Measurements from ENCODE around the gene CYTH1.

Gene CYTH1

DNA sequence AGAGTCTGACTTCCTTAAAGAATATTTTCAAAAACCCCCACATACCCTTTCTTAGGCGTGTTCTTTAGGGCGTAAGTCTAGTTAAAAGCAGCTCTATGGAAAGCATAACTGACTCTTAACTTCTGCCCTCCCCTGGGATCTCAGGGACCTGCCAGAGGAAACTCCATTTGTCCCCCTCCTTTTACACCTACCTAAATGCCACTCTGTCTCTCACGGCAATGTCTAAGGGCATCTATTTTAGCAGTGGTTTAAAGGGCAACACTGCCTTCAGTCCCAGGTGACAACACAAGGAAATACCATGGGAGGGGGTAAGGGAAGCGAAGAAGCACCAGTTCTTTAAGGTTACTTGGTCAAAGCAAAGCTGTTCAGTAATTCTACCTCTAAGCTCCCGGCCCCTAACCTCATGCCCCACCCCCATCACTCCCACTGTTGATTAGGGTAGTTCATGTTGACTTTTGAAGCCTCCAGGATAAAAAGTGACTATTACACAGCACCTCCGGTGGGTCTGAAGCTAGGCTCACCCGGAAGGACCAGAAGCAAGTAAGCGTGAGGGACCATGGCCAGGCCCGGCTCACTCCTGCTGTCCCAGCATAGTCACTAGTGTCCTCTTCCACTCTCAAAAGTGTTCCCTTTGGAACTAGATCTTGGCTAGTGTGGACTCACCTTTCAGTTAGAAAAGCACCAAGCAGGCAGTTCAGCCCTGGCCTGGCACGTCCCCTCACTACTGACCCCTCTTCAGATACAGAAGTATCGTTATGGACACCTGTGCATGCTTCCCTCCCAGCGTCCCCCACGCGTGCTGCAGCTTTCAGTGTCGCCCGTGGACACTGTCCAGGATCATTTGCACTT is 47.1 kb downstream of the CYTH1 start:
- no peak for DNase-seq (ENCODE audit: low read depth)

GRCh38 chr17:78732354-78732753 is 49.7 kb downstream of the CYTH1 start:
- no peak for DNase-seq (ENCODE audit: low read depth)

GRCh38 chr17:78731904-78732303 is 50.2 kb downstream of the CYTH1 start:
- DNase-seq (ENCODE audit: low read depth) = no peak

- no peak for DNase-seq (ENCODE audit: low read depth)
These were observed 52.4 kb downstream of the CYTH1 start for GRCh38 chr17:78729641-78730040.

DNA sequence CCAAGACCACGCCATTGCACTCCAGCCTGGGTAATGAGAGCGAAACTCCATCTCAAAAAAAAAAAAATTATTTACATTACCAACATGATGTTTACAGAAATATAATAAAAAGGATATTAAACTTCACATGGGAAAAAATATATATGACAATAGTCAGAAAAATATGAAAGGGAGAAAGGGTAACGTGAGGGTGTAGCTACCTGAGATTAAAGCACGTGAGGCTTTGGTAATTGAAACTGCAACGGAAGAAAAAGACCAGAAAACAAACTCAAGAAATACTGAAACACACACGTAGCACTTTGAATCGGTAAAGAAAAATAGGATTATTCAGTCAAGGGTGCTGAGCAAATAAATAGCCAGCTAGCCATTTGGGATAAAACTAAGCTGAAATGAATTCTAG is 53.6 kb downstream of the CYTH1 start:
- no peak for DNase-seq (ENCODE audit: low read depth)

- DNase-seq (ENCODE audit: low read depth) = no peak
These were observed 54.4 kb downstream of the CYTH1 start for GRCh38 chr17:78727476-78728229.

GRCh38 chr17:78727057-78727456 is 55.0 kb downstream of the CYTH1 start:
- no peak for DNase-seq (ENCODE audit: low read depth)

DNA sequence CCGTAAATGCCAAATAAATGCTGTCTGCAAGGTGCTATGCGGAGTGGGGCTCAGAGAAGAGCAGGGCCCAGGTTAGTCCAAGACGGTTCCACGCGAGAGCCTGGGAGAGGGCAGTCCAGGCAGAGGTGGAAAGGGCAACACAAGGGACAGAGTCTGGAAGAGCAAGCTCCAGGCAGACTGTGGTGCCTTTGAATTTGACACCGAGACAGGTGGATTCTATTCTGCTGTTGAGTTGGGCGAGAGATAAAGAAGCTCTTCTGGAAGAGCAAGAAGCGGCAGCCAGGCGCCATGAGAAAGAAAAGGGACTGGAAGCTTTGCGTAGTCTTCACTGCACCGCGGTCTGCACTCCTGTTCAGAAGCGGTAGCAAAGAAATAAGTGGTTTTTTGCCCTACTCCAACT is 55.6 kb downstream of the CYTH1 start:
- no peak for DNase-seq (ENCODE audit: low read depth)

DNA sequence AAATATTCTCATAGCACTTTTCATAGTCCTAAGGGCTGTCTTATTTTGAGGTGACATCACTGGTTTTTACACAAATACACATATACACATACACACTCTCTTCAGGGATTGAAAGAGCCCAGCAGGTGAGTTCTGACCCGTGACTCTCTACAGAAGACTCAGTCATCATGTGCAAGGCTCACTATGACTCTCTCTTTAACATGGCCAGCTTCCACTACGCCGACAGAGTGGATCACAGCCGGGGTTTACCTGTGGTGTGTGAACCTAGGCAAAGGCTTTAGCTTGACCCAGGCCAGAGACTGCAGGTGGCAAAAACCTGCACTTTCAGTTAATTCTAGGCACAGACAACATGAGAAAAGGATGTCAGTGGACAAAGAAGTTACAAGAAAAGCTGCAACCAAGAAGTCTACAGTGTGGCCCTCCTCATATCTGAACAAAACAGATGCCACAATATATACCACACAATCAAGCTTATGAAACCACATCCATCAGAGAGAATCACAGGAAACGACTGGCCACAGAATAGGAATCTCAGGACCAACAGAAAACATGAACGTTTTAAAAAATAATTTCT is 56.5 kb downstream of the CYTH1 start:
- DNase-seq (ENCODE audit: low read depth) = no peak

GRCh38 chr17:78724999-78725398 is 57.1 kb downstream of the CYTH1 start:
- DNase-seq (ENCODE audit: low read depth) = no peak

GRCh38 chr17:78724544-78724943 is 57.5 kb downstream of the CYTH1 start:
- no peak for DNase-seq (ENCODE audit: low read depth)

DNA sequence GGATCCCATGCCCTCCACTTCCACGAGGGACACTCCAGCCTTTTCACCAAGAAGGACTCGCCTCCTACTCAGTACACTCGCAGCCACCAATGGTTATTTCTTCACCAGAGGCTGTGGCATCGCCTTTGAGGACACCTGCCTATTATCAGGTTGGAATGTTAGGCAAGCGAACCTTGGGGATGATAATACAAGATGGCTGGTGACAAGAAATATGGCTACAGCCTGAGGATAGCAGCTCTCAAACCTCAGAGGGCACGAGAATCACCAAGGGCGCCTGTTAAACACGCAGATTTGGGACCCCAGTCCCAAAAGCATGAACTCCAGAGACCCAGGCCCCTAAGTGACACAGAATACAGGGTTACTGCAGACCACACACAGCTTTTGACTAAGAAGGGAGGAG is 58.1 kb downstream of the CYTH1 start:
- no peak for DNase-seq (ENCODE audit: low read depth)

DNA sequence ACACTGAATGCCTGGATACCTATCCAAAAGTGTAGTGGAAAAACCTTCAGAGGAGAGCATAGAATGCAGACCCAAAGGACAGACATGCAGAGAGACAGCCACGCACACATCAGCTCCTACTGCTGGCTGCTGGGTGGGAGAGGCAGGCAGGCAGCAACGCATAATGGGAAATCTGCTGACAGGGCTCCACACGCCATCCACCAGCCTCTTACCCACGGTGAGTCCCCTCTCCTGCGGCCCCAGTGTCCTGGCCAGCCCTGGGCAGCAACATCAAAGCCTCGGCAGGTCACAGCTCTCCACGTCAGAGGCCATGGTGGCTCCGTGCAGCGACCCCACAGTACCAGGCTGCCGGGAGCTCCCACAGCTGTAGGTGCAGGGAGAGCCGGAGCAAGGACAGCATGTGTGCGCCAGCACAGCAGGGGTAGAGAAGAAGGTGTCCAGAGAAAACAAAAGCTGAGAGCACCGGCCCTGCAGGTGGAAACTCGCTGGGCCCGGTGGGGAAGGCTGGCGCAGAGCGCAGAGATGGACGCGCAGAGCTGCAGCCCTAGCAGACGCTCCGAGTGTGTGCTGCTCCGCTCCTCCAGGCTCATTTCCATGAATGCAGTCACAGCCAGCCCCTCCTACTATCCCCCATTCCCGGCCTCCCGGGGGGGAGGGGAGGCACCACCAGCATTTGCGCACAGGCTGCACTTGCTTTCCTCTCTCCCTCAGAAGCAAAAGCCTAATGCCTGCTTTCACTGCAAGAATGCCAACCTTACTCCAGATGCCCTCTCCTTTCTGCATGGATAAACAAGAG is 58.9 kb downstream of the CYTH1 start:
- no peak for DNase-seq (ENCODE audit: low read depth)

- no peak for DNase-seq (ENCODE audit: low read depth)
These were observed 59.8 kb downstream of the CYTH1 start for GRCh38 chr17:78722246-78722761.

- no peak for DNase-seq (ENCODE audit: low read depth)
These were observed 62.3 kb downstream of the CYTH1 start for GRCh38 chr17:78719630-78720298.

DNA sequence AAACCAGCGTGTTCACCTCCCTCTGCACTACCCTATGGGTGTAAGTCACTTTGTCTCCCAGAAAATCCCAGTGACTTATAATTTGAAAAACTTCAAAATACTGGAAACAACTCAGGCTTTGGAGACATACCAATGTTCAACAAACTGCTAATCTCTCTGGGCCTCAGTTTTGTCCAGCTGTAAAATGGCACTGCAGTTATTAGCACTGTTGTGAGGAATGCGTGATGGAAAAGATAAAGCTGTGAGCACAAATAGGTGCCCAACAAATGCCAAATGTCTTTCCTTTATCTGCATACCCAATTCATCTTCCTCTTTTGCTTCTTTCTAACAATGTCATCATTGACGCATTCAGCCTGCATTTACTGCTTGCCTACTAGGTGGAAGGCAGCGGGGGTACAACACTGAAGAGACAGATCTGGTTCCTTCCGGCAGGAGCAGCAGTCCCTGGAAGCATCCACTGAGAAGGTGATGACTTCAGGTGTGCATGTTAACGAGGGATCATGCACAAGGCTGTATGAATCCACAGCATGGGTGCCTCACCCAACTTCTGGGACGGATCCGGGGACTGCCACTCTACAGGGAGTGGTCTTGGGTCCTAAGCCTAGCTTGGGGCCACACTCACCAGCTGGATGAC is 63.4 kb downstream of the CYTH1 start:
- DNase-seq (ENCODE audit: low read depth) = no peak

- no peak for DNase-seq (ENCODE audit: low read depth)
These were observed 64.6 kb downstream of the CYTH1 start for GRCh38 chr17:78717431-78717980.

DNA sequence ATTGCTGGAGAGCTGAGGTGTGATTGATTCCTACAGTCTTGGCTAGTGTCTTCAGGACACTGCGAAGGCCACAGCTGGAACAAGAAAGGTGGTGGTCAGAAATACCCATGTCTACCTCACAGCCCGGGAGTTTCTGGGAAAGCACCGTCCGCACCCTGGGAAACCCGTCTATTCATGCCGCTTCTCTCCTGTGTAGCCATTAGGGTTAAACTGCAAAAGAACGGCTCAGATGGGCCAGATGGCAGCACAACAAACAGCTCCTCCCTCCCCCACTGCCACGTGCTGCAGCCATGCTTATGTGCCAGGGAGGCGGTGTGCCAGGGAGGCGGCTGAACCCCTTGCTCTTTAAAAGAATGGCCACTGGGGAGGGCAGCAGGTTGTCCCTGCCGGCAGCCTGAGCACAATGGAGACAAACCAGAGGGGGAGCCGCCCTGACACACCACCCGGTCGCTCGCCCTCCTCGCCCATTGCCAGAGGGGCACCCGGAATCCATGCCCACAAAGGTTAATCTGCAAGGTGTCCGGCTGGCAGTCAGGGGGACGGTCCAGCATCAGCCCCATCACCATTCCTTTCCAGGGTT is 65.2 kb downstream of the CYTH1 start:
- DNase-seq (ENCODE audit: low read depth) = no peak

DNA sequence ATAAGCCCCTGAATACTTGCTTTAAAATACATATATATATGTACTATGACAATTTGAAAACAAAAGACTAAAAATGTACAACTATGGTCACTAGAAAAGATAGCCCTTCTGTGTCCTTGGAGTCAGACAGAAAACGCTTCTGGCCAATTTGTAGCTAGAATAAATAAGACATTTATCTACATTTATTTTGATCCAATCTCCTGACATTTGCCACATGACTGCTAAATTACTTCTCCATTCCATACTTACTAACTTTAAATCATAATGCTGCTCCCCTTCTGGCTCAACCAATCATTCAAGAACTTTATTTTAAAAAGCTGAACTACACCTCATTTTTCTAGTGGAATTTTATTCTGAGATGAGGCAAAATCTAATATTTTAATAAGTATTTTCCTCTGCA is 65.8 kb downstream of the CYTH1 start:
- DNase-seq (ENCODE audit: low read depth) = no peak

GRCh38 chr17:78715876-78716275 is 66.2 kb downstream of the CYTH1 start:
- DNase-seq (ENCODE audit: low read depth) = no peak
